DOHH2 (cell line): Measurements from ENCODE around the gene KIF21A.
"Not testable (repeated sequence)": the region's sequence is repeated elsewhere in the genome, so short reads cannot be mapped to it uniquely, and the experiment has no call there.

ENCODE experiments used
- H3F3A ChIP-seq: fragments of 200-600 bp; sonication (generic), shearing (Covaris generic); 2 replicates; pipeline ENCODE4 v1.6.0; 2016; ENCODE audit warnings: antibody characterized with exemption, mild to moderate bottlenecking; ENCODE audit not compliant: control insufficient read depth, insufficient read depth
- H3K27ac ChIP-seq: fragments of 200-600 bp; sonication (generic); 2 replicates; pipeline ENCODE4 v1.5.1; 2014; ENCODE audit warnings: low read depth, mild to moderate bottlenecking, low read length, moderate library complexity
- H3K27me3 ChIP-seq: fragments of 200-600 bp; sonication (generic); 2 replicates; pipeline ENCODE4 v1.6.1; 2014; ENCODE audit warnings: mild to moderate bottlenecking, low read length, mixed read lengths; ENCODE audit not compliant: control insufficient read depth
- H3K36me3 ChIP-seq: fragments of 200-600 bp; sonication (generic); 2 replicates; pipeline ENCODE4 v1.6.1; 2014; ENCODE audit warnings: mild to moderate bottlenecking, low read length, moderate library complexity, mixed read lengths; ENCODE audit not compliant: control insufficient read depth
- H3K4me1 ChIP-seq: fragments of 200-600 bp; sonication (generic); 2 replicates; pipeline ENCODE4 v1.6.1; 2014; ENCODE audit warnings: mild to moderate bottlenecking, low read length, mixed read lengths; ENCODE audit not compliant: control insufficient read depth
- H3K4me2 ChIP-seq: fragments of 200-600 bp; sonication (generic); 2 replicates; pipeline ENCODE4 v1.6.0; 2014; ENCODE audit warnings: mild to moderate bottlenecking, low read length, moderate library complexity
- H3K4me3 ChIP-seq: fragments of 200-600 bp; sonication (generic); 2 replicates; pipeline ENCODE4 v1.5.1; 2014; ENCODE audit warnings: mild to moderate bottlenecking, low read length, mixed read lengths
- H3K79me2 ChIP-seq: fragments of 200-600 bp; sonication (generic); 2 replicates; pipeline ENCODE4 v1.6.1; 2014; ENCODE audit warnings: mild to moderate bottlenecking, low read length, mixed read lengths; ENCODE audit not compliant: control insufficient read depth
- H3K9me2 ChIP-seq: fragments of 200-600 bp; sonication (generic); replicated peaks from 2 replicates; pipeline ENCODE4 v1.6.1; 2014; ENCODE audit warnings: mild to moderate bottlenecking, low read length, mixed read lengths; ENCODE audit not compliant: control insufficient read depth
- H3K9me3 ChIP-seq: fragments of 200-600 bp; sonication (generic); 2 replicates; pipeline ENCODE4 v1.6.1; 2014; ENCODE audit warnings: antibody characterized with exemption, low read length, mixed read lengths; ENCODE audit not compliant: control insufficient read depth, insufficient read depth
- H4K20me1 ChIP-seq: fragments of 200-600 bp; sonication (generic); 2 replicates; pipeline ENCODE4 v1.6.0; 2014; ENCODE audit warnings: low read depth, mild to moderate bottlenecking, antibody characterized with exemption, low read length, moderate library complexity; ENCODE audit not compliant: control insufficient read depth, insufficient read depth
- EZH2phosphoT487 ChIP-seq: fragments of 200-600 bp; sonication (generic); IDR thresholded peaks from 2 replicates; pipeline ENCODE4 v1.6.1; 2017; ENCODE audit warnings: borderline replicate concordance, mild to moderate bottlenecking, antibody characterized with exemption, low read length, moderate library complexity, mixed read lengths
- TF ChIP-seq, protein P1 (sequence below): fragments of 200-600 bp; sonication (generic); IDR thresholded peaks from one replicate; pipeline ENCODE4 v1.5.1; 2014; ENCODE audit warnings: antibody characterized with exemption, mild to moderate bottlenecking, low read depth, low read length; ENCODE audit not compliant: poor library complexity, severe bottlenecking

The KIF21A gene

DNA sequence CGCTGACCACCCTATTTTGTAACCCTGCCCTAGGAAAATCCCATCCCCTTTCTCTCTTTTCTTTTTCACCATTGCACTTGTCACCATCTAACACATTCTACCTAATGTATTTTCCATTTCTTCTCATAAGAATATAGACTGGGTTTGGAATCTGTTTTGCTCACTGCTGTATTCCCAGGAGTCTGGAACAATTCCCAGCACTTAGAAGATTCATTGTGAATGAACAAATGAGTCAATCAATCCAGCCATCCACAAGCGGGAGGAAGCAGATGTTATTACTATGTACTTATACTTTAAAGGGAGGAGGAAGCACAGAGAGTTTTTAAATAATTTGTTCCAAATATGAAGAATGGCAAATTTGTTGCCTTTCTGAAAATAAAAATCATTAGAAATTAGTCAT, 142.1 kb downstream of the KIF21A start:
- Histone ChIP-seq H3K36me3 (no peaks in the 10 kb centered on the region), H3K4me2 (no peak overlapping the region), H3K9me3 (no peaks in the 10 kb centered on the region), H3K27me3 (no peaks in the 10 kb centered on the region), H3K79me2 (no peaks in the 10 kb centered on the region), H3K4me3 (no peak overlapping the region), H4K20me1 (no peaks in the 10 kb centered on the region), H3K4me1 (no peaks in the 10 kb centered on the region), H3K9me2 (no peaks in the 10 kb centered on the region), H3F3A (no peaks in the 10 kb centered on the region), H3K27ac (no peak overlapping the region)
- no peak for TF ChIP-seq EZH2phosphoT487
- TF ChIP-seq, protein P1, sequence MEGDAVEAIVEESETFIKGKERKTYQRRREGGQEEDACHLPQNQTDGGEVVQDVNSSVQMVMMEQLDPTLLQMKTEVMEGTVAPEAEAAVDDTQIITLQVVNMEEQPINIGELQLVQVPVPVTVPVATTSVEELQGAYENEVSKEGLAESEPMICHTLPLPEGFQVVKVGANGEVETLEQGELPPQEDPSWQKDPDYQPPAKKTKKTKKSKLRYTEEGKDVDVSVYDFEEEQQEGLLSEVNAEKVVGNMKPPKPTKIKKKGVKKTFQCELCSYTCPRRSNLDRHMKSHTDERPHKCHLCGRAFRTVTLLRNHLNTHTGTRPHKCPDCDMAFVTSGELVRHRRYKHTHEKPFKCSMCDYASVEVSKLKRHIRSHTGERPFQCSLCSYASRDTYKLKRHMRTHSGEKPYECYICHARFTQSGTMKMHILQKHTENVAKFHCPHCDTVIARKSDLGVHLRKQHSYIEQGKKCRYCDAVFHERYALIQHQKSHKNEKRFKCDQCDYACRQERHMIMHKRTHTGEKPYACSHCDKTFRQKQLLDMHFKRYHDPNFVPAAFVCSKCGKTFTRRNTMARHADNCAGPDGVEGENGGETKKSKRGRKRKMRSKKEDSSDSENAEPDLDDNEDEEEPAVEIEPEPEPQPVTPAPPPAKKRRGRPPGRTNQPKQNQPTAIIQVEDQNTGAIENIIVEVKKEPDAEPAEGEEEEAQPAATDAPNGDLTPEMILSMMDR = no peak

DNA sequence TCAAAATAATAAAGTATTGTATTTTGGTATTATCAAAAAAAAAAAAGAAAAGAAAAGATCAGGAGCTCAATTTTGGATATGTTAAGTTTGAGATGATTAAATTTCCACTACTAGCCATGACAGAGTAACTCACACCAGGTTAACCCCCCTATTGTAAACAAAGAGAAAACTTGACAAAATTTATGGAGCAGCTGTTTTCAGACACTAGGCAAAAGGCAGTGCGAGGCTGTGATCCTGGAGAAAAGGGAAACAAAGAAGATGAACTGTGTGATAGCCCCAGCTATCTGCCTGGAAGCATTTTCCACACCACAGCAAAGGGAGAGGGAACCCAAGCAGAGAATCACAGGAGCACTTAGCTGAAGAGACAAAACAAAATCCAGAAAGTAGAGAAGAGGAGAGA, 145.0 kb downstream of the KIF21A start:
- Histone ChIP-seq H3F3A (no peaks in the 10 kb centered on the region), H3K4me1 (no peaks in the 10 kb centered on the region), H3K36me3 (no peaks in the 10 kb centered on the region), H4K20me1 (no peaks in the 10 kb centered on the region), H3K27ac (no peak overlapping the region), H3K4me2 (no peak overlapping the region), H3K4me3 (no peak overlapping the region), H3K9me3 (no peaks in the 10 kb centered on the region), H3K9me2 (no peaks in the 10 kb centered on the region), H3K79me2 (no peaks in the 10 kb centered on the region), H3K27me3 (no peaks in the 10 kb centered on the region)
- no peak for TF ChIP-seq EZH2phosphoT487
- TF ChIP-seq, protein P1 = no peak

DNA sequence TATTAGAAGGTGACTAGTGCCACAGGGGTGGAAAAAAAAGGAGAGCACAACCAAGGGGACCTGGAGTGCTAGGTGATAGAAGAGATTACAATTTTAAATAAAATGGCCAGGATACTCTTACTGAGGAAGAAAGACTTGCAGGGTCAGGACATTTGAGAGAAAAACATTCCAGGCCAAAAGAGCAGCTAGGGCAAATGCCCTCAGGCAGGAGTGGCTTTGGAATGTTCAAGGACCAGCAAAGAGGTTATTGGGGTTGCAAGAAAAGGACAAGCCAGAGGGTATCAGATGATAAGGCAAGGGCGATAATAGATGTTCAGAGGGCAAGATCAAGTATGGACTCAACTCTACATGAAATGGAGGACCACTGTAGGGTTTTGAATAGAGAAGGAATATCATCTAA, 146.4 kb downstream of the KIF21A start:
- H3K4me2 ChIP-seq = no peak overlapping the region
- H3K9me3 ChIP-seq = no peaks in the 10 kb centered on the region
- TF ChIP-seq, protein P1 = no peak
- no peak for TF ChIP-seq EZH2phosphoT487
- no peaks in the 10 kb centered on the region for H3K27me3 ChIP-seq
- no peaks in the 10 kb centered on the region for H3K36me3 ChIP-seq
- no peaks in the 10 kb centered on the region for H3K4me1 ChIP-seq
- no peaks in the 10 kb centered on the region for H3K79me2 ChIP-seq
- H3K4me3 ChIP-seq = no peak overlapping the region
- H3F3A ChIP-seq = no peaks in the 10 kb centered on the region
- no peak overlapping the region for H3K27ac ChIP-seq
- no peaks in the 10 kb centered on the region for H3K9me2 ChIP-seq
- H4K20me1 ChIP-seq = no peaks in the 10 kb centered on the region

DNA sequence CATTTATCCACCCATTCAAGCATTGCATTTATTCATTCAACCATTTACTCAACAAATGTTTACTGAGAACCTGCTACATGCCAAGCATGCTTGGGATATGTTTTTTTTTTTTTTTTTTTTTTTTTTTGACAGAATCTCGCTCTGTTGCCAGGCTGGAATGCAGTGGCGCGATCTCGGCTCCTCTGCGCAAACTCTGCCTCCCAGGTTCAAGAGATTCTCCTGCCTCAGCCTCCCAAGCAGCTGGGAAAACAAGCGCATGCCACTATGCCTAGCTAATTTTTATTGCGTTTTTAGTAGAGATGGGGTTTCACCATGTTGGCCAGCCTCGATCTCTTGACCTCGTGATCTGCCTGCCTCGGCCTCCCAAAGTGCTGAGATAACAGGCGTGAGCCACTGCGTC, 147.3 kb downstream of the KIF21A start:
- H3K36me3 ChIP-seq = not testable (repeated sequence)

More for the DNA sequence above, 147.3 kb downstream of the KIF21A start:
- H3K27ac ChIP-seq, H3K4me2 ChIP-seq, H3K4me1 ChIP-seq, H3K9me3 ChIP-seq, H3K4me3 ChIP-seq, H3F3A ChIP-seq, H3K79me2 ChIP-seq, H3K9me2 ChIP-seq, H4K20me1 ChIP-seq, H3K27me3 ChIP-seq: not testable (repeated sequence)
